ENCODE measurements around the gene THSD8. TPM values are rescaled to one million over a fixed set of nuclear protein-coding genes. Genes with fewer than 3 reads are reported as not detected.

THSD8 gene
- total and polyA plus RNA-seq, 10 donors = 1.1 to 9.1 (median 4.8) TPM; not detected in 3

GRCh38 chr19:12802267-12803106 lies 618 bp downstream of the THSD8 start:
- intact Hi-C loops (cut with DNase I; ENCODE audit: low total_unique reads) = no loop called here
- DNase-seq = no peak
- Histone ChIP-seq H3K9me3 (no peaks in the 10 kb centered on the region), H3K4me1 (peaks cover 21 to 56% (median 41%) of the 10 kb centered on the region in 6 donors), H3K4me3 (peak overlapping the region; percentile 51 to 90 (median 78)), H3K36me3 (peaks cover 0 to 29% (median 9%) of the 10 kb centered on the region in 6 donors), H3K27ac (peak overlapping the region in 5 of 8 donors; percentile 67 to 82 (median 76)), H3K27me3 (replicated peaks in 1 of 7) (peaks cover 0 to 20% (median 0%) of the 10 kb centered on the region in 7 donors)
- WGBS, 5 donors = 45 to 54% (median 48%) methylated on average over 22 of the region's 22 CpGs
- TF ChIP-seq POLR2A (IDR thresholded peaks at IDR 0.05) (no peak), POLR2AphosphoS5 (IDR thresholded peaks at IDR 0.05) (no peak), CTCF (IDR thresholded peaks at IDR 0.05 in 8 of 11, conservative IDR thresholded peaks at IDR 0.05 in 3 of 11) (no peak)

- no peak for TF ChIP-seq POLR2A (IDR thresholded peaks at IDR 0.05)
- no peak for TF ChIP-seq POLR2AphosphoS5 (IDR thresholded peaks at IDR 0.05)
- no peak for TF ChIP-seq CTCF (IDR thresholded peaks at IDR 0.05 in 8 of 11, conservative IDR thresholded peaks at IDR 0.05 in 3 of 11)
- Histone ChIP-seq H3K27ac (no peak overlapping the region), H3K36me3 (peaks cover 0 to 28% (median 8%) of the 10 kb centered on the region in 6 donors), H3K4me1 (peaks cover 21 to 57% (median 42%) of the 10 kb centered on the region in 6 donors), H3K27me3 (replicated peaks in 1 of 7) (peaks cover 0 to 20% (median 0%) of the 10 kb centered on the region in 7 donors), H3K9me3 (no peaks in the 10 kb centered on the region), H3K4me3 (no peak overlapping the region)
- 92 to 96% (median 95%) methylated on average over 26 of the region's 26 CpGs for WGBS, 5 donors
- intact Hi-C loops (cut with DNase I; ENCODE audit: low total_unique reads) = no loop called here
- no peak for DNase-seq
Measured at GRCh38 chr19:12804051-12804450, 2.2 kb downstream of the THSD8 start.

- Histone ChIP-seq H3K27me3 (replicated peaks in 1 of 7) (peaks cover 0 to 14% (median 0%) of the 10 kb centered on the region in 7 donors), H3K9me3 (no peaks in the 10 kb centered on the region), H3K27ac (peak within 1 kb of the TSS; percentile 3 to 83 (median 71)), H3K4me3 (peak within 1 kb of the TSS; percentile 57 to 82 (median 67)), H3K4me1 (peaks cover 13 to 36% (median 27%) of the 10 kb centered on the region in 6 donors), H3K36me3 (peaks cover 0 to 38% (median 3%) of the 10 kb centered on the region in 6 donors)
- DNase-seq = peak; percentile 98
- intact Hi-C loops (cut with DNase I; ENCODE audit: low total_unique reads) = loop anchor here (5.0 kb wide), 1 partner anchor 34 kb away; no protein-coding TSS in a partner anchor
- TF ChIP-seq CTCF (IDR thresholded peaks at IDR 0.05 in 8 of 11, conservative IDR thresholded peaks at IDR 0.05 in 3 of 11) = peak in 5 of 11 experiments; percentile 15 to 44 (median 40)
- TF ChIP-seq POLR2A (IDR thresholded peaks at IDR 0.05) = no peak
- TF ChIP-seq POLR2AphosphoS5 (IDR thresholded peaks at IDR 0.05) = peak; percentile 86 to 94 (median 87)
- 3 to 6% (median 4%) methylated on average over 61 to 66 of the region's 66 CpGs for WGBS, 5 donors
Measured at GRCh38 chr19:12806242-12807081, 4.6 kb downstream of the THSD8 start, which contains the start of gene RNASEH2A. Gene RNASEH2A, plus strand, starts transcription at chr19:12806584. Its CDS starts 90 bp downstream, at chr19:12806674.
